PC-3 (cell line): Measurements from ENCODE around the gene ARHGAP15. TPM values are rescaled to one million over a fixed set of nuclear protein-coding genes. Genes with fewer than 3 reads are reported as not detected.

ENCODE experiments used
- ATAC-seq: fragments of 200-7000 bp; cut with Tn5 transposase; 2 replicates; pipeline ENCODE4 v1.9.1; 2020; ENCODE audit warnings: mild to moderate bottlenecking, moderate library complexity
- BruUV-seq: library from RNA; stranded (reverse); fragments of 400-500 nt; replicated peaks from 2 replicates; lab custom pipeline; 2021; lab: Mats Ljungman, UMichigan
- CTCF ChIA-PET: fragments of 300-600 bp; sonication (Branson Sonifier 250); formaldehyde crosslinking; loops from one replicate; lab custom pipeline; 2022; ENCODE audit warnings: antibody characterized with exemption; lab: Charles Lee
- POLR2A ChIA-PET: fragments of 300-600 bp; sonication (Branson Sonifier 250); formaldehyde crosslinking; loops from one replicate; lab custom pipeline; 2022; ENCODE audit warnings: antibody characterized with exemption; ENCODE audit not compliant: unreplicated experiment; lab: Charles Lee
- DNase-seq: peaks from one replicate; pipeline ENCODE4 v3.0.0-alpha.2; 2015
- H2AFZ ChIP-seq: fragments of 300-600 bp; sonication (generic); 2 replicates; pipeline ENCODE4 v1.6.0; 2016; ENCODE audit warnings: antibody characterized with exemption, low read length
- H3F3A ChIP-seq: fragments of 300-600 bp; sonication (generic); one replicate; pipeline ENCODE4 v1.6.0; 2017; ENCODE audit warnings: antibody characterized with exemption, low read length, control low read depth, mild to moderate bottlenecking; ENCODE audit not compliant: unreplicated experiment
- H3K27ac ChIP-seq: fragments of 300-600 bp; sonication (generic); 2 replicates; pipeline ENCODE4 v1.5.1; 2016; ENCODE audit warnings: mild to moderate bottlenecking, low read length
- H3K27me3 ChIP-seq: fragments of 300-600 bp; sonication (generic); 2 replicates; pipeline ENCODE4 v1.6.1; 2016; ENCODE audit warnings: low read length, mixed read lengths
- H3K36me3 ChIP-seq: fragments of 300-600 bp; sonication (generic); 2 replicates; pipeline ENCODE4 v1.6.1; 2016; ENCODE audit warnings: low read depth, mixed run types, low read length, mixed read lengths
- H3K4me1 ChIP-seq: fragments of 300-600 bp; sonication (generic); 2 replicates; pipeline ENCODE4 v1.5.1; 2016; ENCODE audit warnings: low read length; ENCODE audit not compliant: insufficient read depth
- H3K4me2 ChIP-seq: fragments of 300-600 bp; sonication (generic); 2 replicates; pipeline ENCODE4 v1.6.0; 2016; ENCODE audit warnings: low read length
- H3K4me3 ChIP-seq: fragments of 300-600 bp; sonication (generic); 2 replicates; pipeline ENCODE4 v1.5.1; 2016; ENCODE audit warnings: mild to moderate bottlenecking, low read length, mixed read lengths
- H3K79me2 ChIP-seq: fragments of 300-600 bp; sonication (generic); 2 replicates; pipeline ENCODE4 v1.6.1; 2017; ENCODE audit warnings: low read length, mixed read lengths
- H3K9ac ChIP-seq: fragments of 300-600 bp; sonication (generic); 2 replicates; pipeline ENCODE4 v1.6.0; 2016; ENCODE audit warnings: mild to moderate bottlenecking, low read length
- H3K9me2 ChIP-seq: fragments of 300-600 bp; sonication (generic); replicated peaks from 2 replicates; pipeline ENCODE4 v1.6.1; 2016; ENCODE audit warnings: mixed run types, low read length, mixed read lengths
- H3K9me3 ChIP-seq: fragments of 300-600 bp; sonication (generic); 2 replicates; pipeline ENCODE4 v1.6.1; 2016; ENCODE audit warnings: low read length, mixed read lengths
- H4K20me1 ChIP-seq: fragments of 300-600 bp; sonication (generic); 2 replicates; pipeline ENCODE4 v1.6.1; 2016; ENCODE audit warnings: low read length, mixed read lengths
- CTCF ChIP-seq: fragments of 300-600 bp; sonication (generic); conservative IDR thresholded peaks from 2 replicates; pipeline ENCODE4 v1.5.1; 2017; ENCODE audit warnings: antibody characterized with exemption, low read depth, mild to moderate bottlenecking, low read length
- EZH2 ChIP-seq: fragments of 300-600 bp; sonication (generic); IDR thresholded peaks from one replicate; pipeline ENCODE4 v1.6.1; 2017; ENCODE audit warnings: antibody characterized with exemption, mild to moderate bottlenecking, low read length; ENCODE audit not compliant: unreplicated experiment
- EZH2phosphoT487 ChIP-seq: fragments of 300-600 bp; sonication (generic); IDR thresholded peaks from 2 replicates; pipeline ENCODE4 v1.6.1; 2018; ENCODE audit warnings: mild to moderate bottlenecking, antibody characterized with exemption, low read length, borderline replicate concordance
- intact Hi-C: fragments of 100-400 bp; cut with micrococcal nuclease; formaldehyde crosslinking; loops from 2 replicates; pipeline ENCODE4 v1.9.0; 2023
- total RNA-seq: library from RNA; depleted of rRNA; stranded (reverse); fragments of >200 nt; gene quantifications from 2 replicates; pipeline ENCODE4 v1.2.3, GENCODE V29; 2014

ARHGAP15 gene
- total RNA-seq, 1 experiment from 2014 or later, result not detected

- TF ChIP-seq CTCF (no peak), EZH2phosphoT487 (no peak)
- ChIA-PET POLR2A (no interaction called here), CTCF (no interaction called here)
- intact Hi-C loops, result no loop called here
- Histone ChIP-seq H3K27ac (no peak overlapping the region), H3K9ac (no peak overlapping the region), H3K9me3 (0 out of 2 replicates have a peak, but pooled peaks cover 3% of the 10 kb centered on the region), H2AFZ (no peak overlapping the region), H3F3A (no peaks in the 10 kb centered on the region), H3K4me2 (no peak overlapping the region), H3K27me3 (peaks cover 19% of the 10 kb centered on the region), H3K36me3 (no peaks in the 10 kb centered on the region), H3K9me2 (no peaks in the 10 kb centered on the region), H4K20me1 (no peaks in the 10 kb centered on the region), H3K79me2 (no peaks in the 10 kb centered on the region), H3K4me1 (no peaks in the 10 kb centered on the region), H3K4me3 (no peak overlapping the region)
- no TSS peak for BruUV-seq
- DNase-seq (no peak), ATAC-seq (no peak)
These were observed 52.3 kb downstream of the ARHGAP15 start for GRCh38 chr2:143181494-143181893.

GRCh38 chr2:143182649-143183048, 53.4 kb downstream of the ARHGAP15 start:
- Histone ChIP-seq H3K27ac (no peak overlapping the region), H3K4me2 (no peak overlapping the region), H3K27me3 (peaks cover 30% of the 10 kb centered on the region), H3K36me3 (no peaks in the 10 kb centered on the region), H3K79me2 (no peaks in the 10 kb centered on the region), H3K9me3 (0 out of 2 replicates have a peak, but pooled peaks cover 3% of the 10 kb centered on the region), H2AFZ (no peak overlapping the region), H3K4me3 (no peak overlapping the region), H3F3A (no peaks in the 10 kb centered on the region), H3K4me1 (no peaks in the 10 kb centered on the region), H4K20me1 (no peaks in the 10 kb centered on the region), H3K9me2 (no peaks in the 10 kb centered on the region), H3K9ac (no peak overlapping the region)
- no TSS peak for BruUV-seq
- ATAC-seq (no peak), DNase-seq (no peak)
- intact Hi-C loops, result no loop called here
- CTCF ChIA-PET, result no interaction called here
- TF ChIP-seq EZH2 (no peak), CTCF (no peak), EZH2phosphoT487 (no peak)
- POLR2A ChIA-PET, result no interaction called here

GRCh38 chr2:143183804-143184463, 54.7 kb downstream of the ARHGAP15 start:
- DNase-seq, result no peak
- no peak overlapping the region for H3K27ac ChIP-seq
- H3F3A ChIP-seq, result no peaks in the 10 kb centered on the region
- no peaks in the 10 kb centered on the region for H3K4me1 ChIP-seq
- no peak for ATAC-seq
- H4K20me1 ChIP-seq, result no peaks in the 10 kb centered on the region
- no peaks in the 10 kb centered on the region for H3K79me2 ChIP-seq
- H3K9me2 ChIP-seq, result no peaks in the 10 kb centered on the region
- no TSS peak for BruUV-seq
- no peak overlapping the region for H3K4me3 ChIP-seq
- H3K27me3 ChIP-seq, result peaks cover 35% of the 10 kb centered on the region
- H3K4me2 ChIP-seq, result no peak overlapping the region
- H3K36me3 ChIP-seq, result no peaks in the 10 kb centered on the region
- no peak for TF ChIP-seq EZH2
- no peak for TF ChIP-seq CTCF
- TF ChIP-seq EZH2phosphoT487, result no peak
- H2AFZ ChIP-seq, result no peak overlapping the region
- CTCF ChIA-PET, result no interaction called here
- H3K9ac ChIP-seq, result no peak overlapping the region
- intact Hi-C loops, result no loop called here
- POLR2A ChIA-PET, result no interaction called here
- 0 out of 2 replicates have a peak, but pooled peaks cover 3% of the 10 kb centered on the region for H3K9me3 ChIP-seq
